Ovary (tissue), 3 donors: ENCODE measurements around the gene CDC42EP5.

ENCODE experiments used
- EP300 ChIP-seq: sonication (generic); formaldehyde crosslinking; IDR thresholded peaks from one replicate; pipeline ENCODE4 v1.6.1; 2017; ENCODE audit warnings: antibody characterized with exemption
- TF ChIP-seq, protein P1 (sequence below), 3 donors: fragments of 450-650 bp in 2 of 3; fragments of 200-600 bp in 1 of 3; IDR thresholded peaks; one replicate each; pipeline versions ENCODE4 v1.5.1 to v1.8.0; 2016 to 2022; ENCODE audit warnings: antibody characterized with exemption in 3 of 3, mild to moderate bottlenecking in 1 of 3
- donor health status: DM: no; HTN: no; CAD: no.

DNA sequence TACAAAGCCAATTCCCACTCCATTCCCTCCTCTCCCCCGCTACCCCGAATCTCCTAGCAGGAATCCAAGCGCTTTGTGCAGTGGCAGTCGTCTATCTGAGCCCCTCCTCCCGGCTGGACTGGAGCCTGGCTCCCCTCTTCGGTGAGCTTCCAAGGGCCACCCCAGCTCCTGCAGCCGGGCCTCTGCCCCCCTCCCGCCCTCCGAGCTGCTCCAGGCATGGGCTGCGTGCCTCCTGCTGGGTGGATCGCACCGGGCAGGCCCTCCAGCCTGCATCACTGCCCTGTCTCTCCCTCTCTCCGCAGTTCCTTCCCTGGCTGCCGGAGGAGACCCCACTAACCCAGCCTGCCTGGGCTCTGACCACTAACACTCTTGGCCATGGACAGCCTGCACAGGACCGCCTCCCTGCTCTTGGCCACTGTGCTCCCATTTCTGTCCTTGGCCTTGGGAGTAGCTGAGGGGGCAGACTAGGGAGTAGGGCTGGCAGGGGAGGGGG, 37.0 kb downstream of the CDC42EP5 start:
- TF ChIP-seq, protein P1, sequence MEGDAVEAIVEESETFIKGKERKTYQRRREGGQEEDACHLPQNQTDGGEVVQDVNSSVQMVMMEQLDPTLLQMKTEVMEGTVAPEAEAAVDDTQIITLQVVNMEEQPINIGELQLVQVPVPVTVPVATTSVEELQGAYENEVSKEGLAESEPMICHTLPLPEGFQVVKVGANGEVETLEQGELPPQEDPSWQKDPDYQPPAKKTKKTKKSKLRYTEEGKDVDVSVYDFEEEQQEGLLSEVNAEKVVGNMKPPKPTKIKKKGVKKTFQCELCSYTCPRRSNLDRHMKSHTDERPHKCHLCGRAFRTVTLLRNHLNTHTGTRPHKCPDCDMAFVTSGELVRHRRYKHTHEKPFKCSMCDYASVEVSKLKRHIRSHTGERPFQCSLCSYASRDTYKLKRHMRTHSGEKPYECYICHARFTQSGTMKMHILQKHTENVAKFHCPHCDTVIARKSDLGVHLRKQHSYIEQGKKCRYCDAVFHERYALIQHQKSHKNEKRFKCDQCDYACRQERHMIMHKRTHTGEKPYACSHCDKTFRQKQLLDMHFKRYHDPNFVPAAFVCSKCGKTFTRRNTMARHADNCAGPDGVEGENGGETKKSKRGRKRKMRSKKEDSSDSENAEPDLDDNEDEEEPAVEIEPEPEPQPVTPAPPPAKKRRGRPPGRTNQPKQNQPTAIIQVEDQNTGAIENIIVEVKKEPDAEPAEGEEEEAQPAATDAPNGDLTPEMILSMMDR (IDR thresholded peaks at IDR 0.05), result no peak
- no peak for TF ChIP-seq EP300
